Lung (tissue), 12 donors: ENCODE measurements around the gene SLMAP. TPM values are rescaled to one million over a fixed set of nuclear protein-coding genes. Genes with fewer than 3 reads are reported as not detected.

Source experiments
- ATAC-seq: fragments of 200-7000 bp; cut with Tn5 transposase; one replicate; pipeline ENCODE4 v1.9.1; 2020; ENCODE audit warnings: moderate number of reproducible peaks; ENCODE audit not compliant: insufficient read depth, low FRiP score
- DNase-seq, 3 donors: peaks; one replicate each; pipeline ENCODE4 v3.0.0-alpha.2; 2013 to 2017
- H3K27ac ChIP-seq, 2 donors: one replicate each; pipeline ENCODE4 v1.5.1; 2013; ENCODE audit warnings: mild to moderate bottlenecking in 2 of 2, moderate library complexity in 2 of 2, control low read depth in 1 of 2, inconsistent platforms in 1 of 2, low read depth in 1 of 2, low read length in 1 of 2
- H3K27me3 ChIP-seq, 3 donors: one replicate each; pipeline ENCODE4 v1.5.1; 2013; ENCODE audit warnings: low read length in 2 of 3; ENCODE audit not compliant: control insufficient read depth in 3 of 3, insufficient read depth in 3 of 3
- H3K36me3 ChIP-seq, 4 donors: one replicate each; pipeline ENCODE4 v1.5.1; 2013; ENCODE audit warnings: low read length in 4 of 4, mild to moderate bottlenecking in 1 of 4, moderate library complexity in 1 of 4; ENCODE audit not compliant: control insufficient read depth in 4 of 4, insufficient read depth in 4 of 4
- H3K4me1 ChIP-seq, 5 donors: one replicate each; pipeline ENCODE4 v1.5.1; 2013; ENCODE audit warnings: low read length in 5 of 5, mild to moderate bottlenecking in 2 of 5, moderate library complexity in 1 of 5; ENCODE audit not compliant: control insufficient read depth in 5 of 5, insufficient read depth in 5 of 5
- H3K4me3 ChIP-seq: one replicate; pipeline ENCODE4 v1.5.1; 2013; ENCODE audit warnings: mild to moderate bottlenecking, control low read depth, moderate library complexity
- H3K9ac ChIP-seq, 2 donors: one replicate each; pipeline ENCODE4 v1.5.1; 2013; ENCODE audit warnings: low read length in 2 of 2, control low read depth in 1 of 2; ENCODE audit not compliant: insufficient read depth in 1 of 2
- H3K9me3 ChIP-seq, 4 donors: one replicate each; pipeline ENCODE4 v1.5.1; 2013; ENCODE audit warnings: low read length in 3 of 4, mild to moderate bottlenecking in 1 of 4, moderate library complexity in 1 of 4; ENCODE audit not compliant: control insufficient read depth in 4 of 4, insufficient read depth in 3 of 4
- WGBS, 2 donors: extraction: QIAGEN DNeasy Blood & Tissue Kit; methylation state at CpG; one replicate each; pipeline ENCODE4 v1.1.7; 2013; 5-methylcytosine and 5-hydroxymethylcytosine counted together
- polyA plus RNA-seq, 2 donors: library from polyadenylated mRNA; stranded (reverse); fragments of 200-250 nt; gene quantifications; one replicate each; pipeline ENCODE4 v1.2.1, GENCODE V29; 2013
- total RNA-seq, 2 donors: library from RNA; depleted of rRNA in 1 of 2; stranded (reverse); fragments of >200 nt in 1 of 2; gene quantifications; one replicate each; pipeline ENCODE4 v1.2.1, GENCODE V29; 2014 to 2021
- TF ChIP-seq, protein P1 (sequence below): IDR thresholded peaks from 2 replicates; pipeline ENCODE4 v1.5.1; 2012; ENCODE audit warnings: mild to moderate bottlenecking; ENCODE audit errors: control extremely low read depth, extremely low read depth
- donor health status: control.
- donor health status: control.
- donor health status: Bipolar disorder and iron deficiency.
- donor health status: healthy.
- donor health status: DM: yes; HTN: yes; CAD: no.

The SLMAP gene
- total and polyA plus RNA-seq, 4 donors, result 11.4 to 118 (median 47.2) TPM

DNA sequence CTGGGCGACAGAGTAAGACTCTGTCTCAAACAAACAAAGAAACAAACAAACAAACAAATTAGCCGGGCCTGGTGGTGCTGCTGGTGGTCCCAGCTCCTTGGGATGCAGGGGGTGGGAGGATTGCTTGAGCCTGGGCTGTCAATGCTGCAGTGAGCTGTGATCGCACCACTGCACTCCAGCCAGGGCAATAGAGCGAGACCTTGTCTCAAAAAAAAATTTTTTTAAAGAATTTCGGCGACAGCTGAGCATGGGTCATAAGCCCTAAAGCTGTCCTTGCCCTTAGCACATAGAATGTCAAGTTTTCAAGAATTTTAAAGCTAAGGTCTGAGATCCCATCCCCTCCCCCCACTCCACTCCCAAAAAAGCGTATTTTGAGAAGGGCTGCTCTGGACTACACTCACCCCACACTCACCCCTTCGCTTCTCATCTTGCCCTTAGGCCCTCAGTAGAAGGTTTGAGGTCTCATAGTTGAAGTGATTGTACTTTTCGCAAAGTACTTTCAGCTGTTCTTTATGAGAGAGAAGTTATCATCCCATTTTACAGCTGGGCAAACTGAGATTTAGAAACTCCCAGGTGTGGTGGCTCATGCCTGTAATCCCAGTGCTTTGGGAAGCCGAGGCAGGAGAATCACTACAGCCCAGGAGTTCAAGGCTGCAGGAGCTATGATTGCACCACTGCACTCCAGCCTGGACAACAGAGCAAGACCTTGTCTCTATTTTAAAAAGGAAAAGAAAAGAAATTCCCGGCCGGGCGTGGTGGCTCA, 217.8 kb downstream of the SLMAP start:
- Histone ChIP-seq H3K4me1 (peaks cover 0 to 3% (median 0%) of the 10 kb centered on the region in 5 donors), H3K4me3 (no peak overlapping the region), H3K9ac (no peak overlapping the region), H3K27ac (no peak overlapping the region), H3K27me3 (no peaks in the 10 kb centered on the region), H3K36me3 (no peaks in the 10 kb centered on the region), H3K9me3 (no peaks in the 10 kb centered on the region)
- no peak for DNase-seq
- no peak for ATAC-seq
- 93 to 98% methylated on average over 13 of the region's 13 CpGs for WGBS, 2 donors
- TF ChIP-seq, protein P1, sequence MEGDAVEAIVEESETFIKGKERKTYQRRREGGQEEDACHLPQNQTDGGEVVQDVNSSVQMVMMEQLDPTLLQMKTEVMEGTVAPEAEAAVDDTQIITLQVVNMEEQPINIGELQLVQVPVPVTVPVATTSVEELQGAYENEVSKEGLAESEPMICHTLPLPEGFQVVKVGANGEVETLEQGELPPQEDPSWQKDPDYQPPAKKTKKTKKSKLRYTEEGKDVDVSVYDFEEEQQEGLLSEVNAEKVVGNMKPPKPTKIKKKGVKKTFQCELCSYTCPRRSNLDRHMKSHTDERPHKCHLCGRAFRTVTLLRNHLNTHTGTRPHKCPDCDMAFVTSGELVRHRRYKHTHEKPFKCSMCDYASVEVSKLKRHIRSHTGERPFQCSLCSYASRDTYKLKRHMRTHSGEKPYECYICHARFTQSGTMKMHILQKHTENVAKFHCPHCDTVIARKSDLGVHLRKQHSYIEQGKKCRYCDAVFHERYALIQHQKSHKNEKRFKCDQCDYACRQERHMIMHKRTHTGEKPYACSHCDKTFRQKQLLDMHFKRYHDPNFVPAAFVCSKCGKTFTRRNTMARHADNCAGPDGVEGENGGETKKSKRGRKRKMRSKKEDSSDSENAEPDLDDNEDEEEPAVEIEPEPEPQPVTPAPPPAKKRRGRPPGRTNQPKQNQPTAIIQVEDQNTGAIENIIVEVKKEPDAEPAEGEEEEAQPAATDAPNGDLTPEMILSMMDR, result no peak

DNA sequence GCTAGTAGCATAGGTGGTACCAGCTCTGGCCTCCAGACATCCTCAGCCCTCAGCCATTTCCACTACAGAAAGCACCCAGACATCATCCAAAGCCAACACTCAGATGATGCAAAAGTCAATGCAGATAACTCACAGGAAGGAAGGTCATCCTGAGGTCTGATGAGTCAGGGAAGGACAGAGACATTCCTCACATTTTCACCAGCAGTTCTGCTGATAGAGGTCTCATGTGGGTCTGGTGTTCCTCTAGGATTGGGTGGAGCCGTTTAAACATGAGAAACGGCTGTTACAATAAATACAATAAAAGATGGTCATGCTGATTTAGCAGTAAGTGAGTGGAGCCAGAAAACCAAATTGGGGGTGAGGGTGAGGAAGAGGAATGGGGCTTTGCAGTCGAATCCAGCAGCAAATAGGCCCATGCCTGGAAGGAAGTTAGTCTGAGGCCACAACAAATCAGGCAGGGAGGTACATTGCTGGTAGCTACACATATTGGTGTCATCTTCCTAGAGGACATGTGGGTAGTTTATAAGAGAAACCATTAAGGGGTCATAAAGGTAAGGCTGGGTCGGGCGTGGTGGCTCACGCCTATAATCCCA, 218.8 kb downstream of the SLMAP start:
- peaks cover 0 to 3% (median 0%) of the 10 kb centered on the region in 5 donors for H3K4me1 ChIP-seq
- DNase-seq (no peak), ATAC-seq (peak; percentile 78)
- H3K4me3 ChIP-seq, result no peak overlapping the region
- no peak overlapping the region for H3K9ac ChIP-seq
- 68 to 71% methylated on average over 6 of the region's 6 CpGs for WGBS, 2 donors
- TF ChIP-seq, protein P1, result no peak
- H3K36me3 ChIP-seq, result no peaks in the 10 kb centered on the region
- no peaks in the 10 kb centered on the region for H3K27me3 ChIP-seq
- peak overlapping the region; percentile 64 to 78 for H3K27ac ChIP-seq
- no peaks in the 10 kb centered on the region for H3K9me3 ChIP-seq

DNA sequence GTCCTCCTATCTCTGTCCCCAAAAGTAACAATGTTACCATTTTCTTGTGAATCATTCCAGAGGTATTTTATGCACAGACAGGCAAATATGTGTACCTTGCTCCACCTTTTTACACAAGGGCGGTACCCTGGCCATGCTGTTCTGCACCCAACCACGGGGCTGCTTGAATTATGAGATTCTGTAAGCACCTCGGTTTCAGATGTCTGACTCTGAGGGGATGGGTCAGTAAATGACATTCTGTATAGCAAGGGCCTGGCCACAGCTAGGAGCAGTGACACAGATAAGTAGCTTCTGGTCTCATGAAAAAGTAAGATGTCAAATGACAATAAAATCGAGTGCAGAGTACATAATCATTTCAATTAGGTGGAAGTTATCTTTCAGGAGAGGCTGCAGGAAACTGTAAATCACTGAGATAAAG, 221.7 kb downstream of the SLMAP start:
- DNase-seq (no peak), ATAC-seq (no peak)
- no peak overlapping the region for H3K4me3 ChIP-seq
- no peak overlapping the region for H3K9ac ChIP-seq
- H3K27me3 ChIP-seq, result no peaks in the 10 kb centered on the region
- no peaks in the 10 kb centered on the region for H3K36me3 ChIP-seq
- WGBS, 2 donors, result 48 to 61% methylated on average over 4 of the region's 4 CpGs
- H3K4me1 ChIP-seq, result no peaks in the 10 kb centered on the region
- no peaks in the 10 kb centered on the region for H3K9me3 ChIP-seq
- TF ChIP-seq, protein P1, result no peak
- peak overlapping the region in 1 of 2 donors; percentile 35 for H3K27ac ChIP-seq
